Keratinocyte (primary cell): ENCODE data around the gene CHPF.

ENCODE experiments used
- EZH2 ChIP-seq: IDR thresholded peaks from one replicate; pipeline ENCODE4 v1.6.1; 2012; ENCODE audit warnings: inconsistent platforms, mild to moderate bottlenecking, low read length, moderate library complexity
- TF ChIP-seq, protein P1 (sequence below), 3 experiments: IDR thresholded peaks in 1 of 3; conservative IDR thresholded peaks in 1 of 3; optimal IDR thresholded peaks in 1 of 3; 2 replicates in 2 of 3; 3 replicates in 1 of 3; pipeline versions ENCODE3 to v1.5.1; 2011; ENCODE audit warnings: low read length in 3 of 3, mild to moderate bottlenecking in 3 of 3, moderate library complexity in 2 of 3, control low read depth in 1 of 3, inconsistent platforms in 1 of 3; ENCODE audit not compliant: insufficient read depth in 2 of 3; ENCODE audit errors: extremely low read depth in 1 of 3

- TF ChIP-seq, protein P1, sequence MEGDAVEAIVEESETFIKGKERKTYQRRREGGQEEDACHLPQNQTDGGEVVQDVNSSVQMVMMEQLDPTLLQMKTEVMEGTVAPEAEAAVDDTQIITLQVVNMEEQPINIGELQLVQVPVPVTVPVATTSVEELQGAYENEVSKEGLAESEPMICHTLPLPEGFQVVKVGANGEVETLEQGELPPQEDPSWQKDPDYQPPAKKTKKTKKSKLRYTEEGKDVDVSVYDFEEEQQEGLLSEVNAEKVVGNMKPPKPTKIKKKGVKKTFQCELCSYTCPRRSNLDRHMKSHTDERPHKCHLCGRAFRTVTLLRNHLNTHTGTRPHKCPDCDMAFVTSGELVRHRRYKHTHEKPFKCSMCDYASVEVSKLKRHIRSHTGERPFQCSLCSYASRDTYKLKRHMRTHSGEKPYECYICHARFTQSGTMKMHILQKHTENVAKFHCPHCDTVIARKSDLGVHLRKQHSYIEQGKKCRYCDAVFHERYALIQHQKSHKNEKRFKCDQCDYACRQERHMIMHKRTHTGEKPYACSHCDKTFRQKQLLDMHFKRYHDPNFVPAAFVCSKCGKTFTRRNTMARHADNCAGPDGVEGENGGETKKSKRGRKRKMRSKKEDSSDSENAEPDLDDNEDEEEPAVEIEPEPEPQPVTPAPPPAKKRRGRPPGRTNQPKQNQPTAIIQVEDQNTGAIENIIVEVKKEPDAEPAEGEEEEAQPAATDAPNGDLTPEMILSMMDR (optimal IDR thresholded peaks at IDR 0.05 in 1 of 3, IDR thresholded peaks at IDR 0.05 in 1 of 3, conservative IDR thresholded peaks at IDR 0.05 in 1 of 3; ENCODE audit: extremely low read depth in 1 of 3, insufficient read depth in 2 of 3, low read length in 3 of 3) = no peak
- no peak for TF ChIP-seq EZH2
Observed at GRCh38 chr2:219539926-219540678, 3.5 kb downstream of the CHPF start.
